Measurements from ENCODE around the gene WNK4.

The WNK4 gene

DNA sequence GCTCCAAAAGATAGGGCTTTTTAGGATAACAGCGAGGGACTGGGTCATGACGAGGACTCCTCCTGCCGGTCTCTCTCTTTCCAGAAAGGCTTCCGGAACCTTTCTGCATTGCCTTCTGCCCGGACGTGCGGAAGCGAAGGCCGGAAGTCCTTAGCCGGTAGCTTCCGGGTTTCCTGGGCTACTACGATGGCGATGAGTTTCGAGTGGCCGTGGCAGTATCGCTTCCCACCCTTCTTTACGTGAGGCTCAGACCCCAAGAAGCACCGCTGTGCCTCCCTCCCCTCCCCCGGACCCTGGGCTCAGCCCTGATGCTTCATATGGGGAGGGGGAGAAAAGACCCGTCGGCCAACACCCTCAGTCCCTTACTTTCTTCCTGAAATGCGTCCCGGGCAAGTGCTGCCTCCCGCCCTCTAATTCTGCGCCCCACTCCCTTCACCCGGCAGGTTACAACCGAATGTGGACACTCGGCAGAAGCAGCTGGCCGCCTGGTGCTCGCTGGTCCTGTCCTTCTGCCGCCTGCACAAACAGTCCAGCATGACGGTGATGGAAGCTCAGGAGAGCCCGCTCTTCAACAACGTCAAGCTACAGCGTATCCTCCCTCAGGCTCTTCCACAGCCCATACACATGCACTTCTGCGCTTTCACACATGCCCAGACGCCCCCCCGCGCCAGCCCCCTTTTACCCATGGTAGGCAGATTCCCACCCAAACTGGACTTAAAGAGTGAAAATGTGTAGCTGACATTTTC lies 6.9 kb upstream of the WNK4 start, which contains the start of gene VPS25:
Gene VPS25, plus strand, starts transcription at position 160 of the 746 bp plus-strand sequence. Its CDS starts 27 bp downstream, at position 187.
- DNase-seq = peak; percentile 88

DNA sequence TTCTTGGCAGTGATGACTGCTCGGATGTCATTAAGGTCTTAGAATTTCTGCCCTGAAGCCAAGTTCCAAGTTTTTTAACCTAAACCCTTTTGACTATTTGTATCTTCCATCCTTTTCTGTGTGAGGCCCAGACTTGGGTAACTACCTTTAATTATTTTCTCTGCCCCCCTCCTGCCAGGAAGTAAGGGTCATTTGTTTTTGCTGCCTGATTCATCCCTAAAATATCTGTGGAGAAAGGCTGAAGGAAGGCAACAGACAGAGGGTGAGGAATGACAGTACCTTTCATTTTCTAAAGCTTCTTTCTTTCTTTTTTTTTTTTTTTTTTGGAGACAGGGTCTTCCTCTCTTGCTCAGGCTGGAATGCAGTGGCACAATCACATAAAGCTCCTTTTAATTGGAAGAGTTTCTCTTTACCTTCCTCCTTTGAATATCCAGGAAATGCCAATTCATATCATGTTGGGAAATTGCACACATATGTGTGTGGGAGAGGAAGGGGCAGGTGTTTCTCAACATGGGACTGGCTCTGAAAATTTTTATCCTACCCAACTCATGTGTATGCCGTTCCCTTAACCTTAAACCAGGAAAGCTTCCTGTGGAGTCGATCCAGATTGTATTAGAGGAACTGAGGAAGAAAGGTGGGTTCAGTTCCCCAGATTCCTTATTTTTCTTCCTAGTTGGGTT lies 6.2 kb upstream of the WNK4 start:
- DNase-seq = no peak

DNA sequence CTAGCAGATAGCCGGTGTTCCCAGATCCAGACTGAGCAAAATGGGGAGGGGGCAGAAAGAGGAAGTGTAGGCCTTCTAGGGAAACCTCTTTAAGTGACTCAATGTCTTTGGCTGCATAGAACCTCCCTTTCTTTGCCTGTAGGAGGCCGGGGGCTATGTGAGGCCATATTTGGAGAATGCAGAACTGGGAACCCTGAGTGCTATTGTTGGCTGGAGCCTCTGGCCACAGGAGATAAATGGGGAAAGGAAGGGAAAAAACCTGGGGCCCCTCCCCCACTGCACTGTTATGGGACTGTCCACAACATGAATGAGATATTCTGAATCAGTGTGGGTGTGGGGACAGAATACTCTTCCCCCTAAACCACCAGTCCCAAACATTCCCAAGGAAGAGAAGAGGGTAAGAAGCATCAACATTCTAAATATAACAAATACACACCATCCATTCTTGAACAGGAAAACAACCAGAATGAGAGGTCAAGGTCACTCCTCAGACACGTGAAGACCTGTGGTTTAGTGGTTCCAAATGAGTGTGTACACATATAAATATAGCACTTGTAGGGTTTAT lies 4.8 kb upstream of the WNK4 start:
- no peak for DNase-seq

DNA sequence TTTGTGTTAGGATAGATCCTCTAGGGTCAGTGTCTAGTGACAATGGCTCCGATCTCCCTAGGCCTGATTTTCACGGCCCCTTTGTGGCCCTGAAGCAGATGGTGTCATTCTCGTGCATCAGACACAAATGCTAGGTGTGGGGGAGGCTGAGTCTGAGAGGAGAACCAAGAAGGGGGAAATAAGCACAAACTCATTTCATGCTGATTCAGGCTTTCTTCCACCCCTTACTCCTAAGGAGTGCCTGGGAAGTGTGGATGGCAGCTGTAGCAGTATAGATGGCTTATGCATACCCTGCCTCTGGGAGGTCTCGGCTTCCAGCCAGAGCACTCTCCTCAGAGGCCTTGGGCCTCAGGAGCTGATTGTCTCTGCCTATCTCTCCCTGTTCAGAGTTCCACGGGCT lies 1.8 kb upstream of the WNK4 start:
- no peak for DNase-seq

DNA sequence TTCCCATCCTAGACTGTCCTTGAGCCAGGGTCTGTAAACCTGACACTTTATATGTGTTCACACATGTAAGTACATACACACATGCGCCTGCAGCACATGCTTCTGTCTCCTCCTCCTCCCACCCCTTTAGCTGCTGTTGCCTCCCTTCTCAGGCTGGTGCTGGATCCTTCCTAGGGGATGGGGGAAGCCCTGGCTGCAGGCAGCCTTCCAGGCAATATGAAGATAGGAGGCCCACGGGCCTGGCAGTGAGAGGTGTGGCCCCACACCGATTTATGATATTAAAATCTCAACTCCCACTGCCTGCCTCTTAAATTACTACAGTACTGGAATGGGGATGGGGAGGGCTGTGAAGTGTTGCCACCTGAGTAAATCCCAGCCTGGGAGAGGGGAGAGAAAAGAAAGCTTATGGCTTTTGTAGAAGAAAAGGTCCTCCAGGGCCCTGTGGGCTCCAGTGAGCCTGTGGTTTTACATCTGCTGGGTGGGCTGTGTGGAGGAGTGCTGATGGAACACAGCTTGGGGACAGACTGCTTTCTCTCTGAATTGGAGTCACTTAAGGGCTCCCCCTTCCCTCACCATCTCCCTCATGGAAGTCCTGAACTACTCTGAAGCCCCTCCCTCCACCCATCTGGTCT lies 990 bp upstream of the WNK4 start:
- no peak for DNase-seq

DNA sequence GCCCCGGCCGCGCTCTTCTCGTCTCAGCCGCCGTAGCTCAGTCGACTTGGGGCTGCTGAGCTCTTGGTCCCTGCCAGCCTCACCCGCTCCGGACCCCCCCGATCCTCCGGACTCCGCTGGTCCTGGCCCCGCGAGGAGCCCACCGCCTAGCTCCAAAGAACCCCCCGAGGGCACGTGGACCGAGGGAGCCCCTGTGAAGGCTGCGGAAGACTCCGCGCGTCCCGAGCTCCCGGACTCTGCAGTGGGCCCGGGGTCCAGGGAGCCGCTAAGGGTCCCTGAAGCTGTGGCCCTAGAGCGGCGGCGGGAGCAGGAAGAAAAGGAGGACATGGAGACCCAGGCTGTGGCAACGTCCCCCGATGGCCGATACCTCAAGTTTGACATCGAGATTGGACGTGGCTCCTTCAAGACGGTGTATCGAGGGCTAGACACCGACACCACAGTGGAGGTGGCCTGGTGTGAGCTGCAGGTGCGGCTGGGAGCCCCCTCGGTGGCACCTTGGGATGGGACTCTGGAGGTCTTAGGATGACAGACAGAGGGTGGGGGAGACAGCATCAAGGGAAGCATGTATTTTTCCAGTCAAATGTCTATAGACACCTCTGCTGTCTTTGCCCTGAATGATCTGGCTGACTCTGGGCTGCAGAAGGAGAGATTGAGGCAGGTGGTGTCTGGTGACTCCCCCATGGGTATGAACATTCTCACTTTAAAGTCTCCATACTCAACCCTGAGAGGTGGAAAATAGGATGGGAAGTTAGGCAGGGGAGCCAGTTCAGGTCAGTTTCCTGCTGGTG lies 635 bp downstream of the WNK4 start:
- DNase-seq = no peak

DNA sequence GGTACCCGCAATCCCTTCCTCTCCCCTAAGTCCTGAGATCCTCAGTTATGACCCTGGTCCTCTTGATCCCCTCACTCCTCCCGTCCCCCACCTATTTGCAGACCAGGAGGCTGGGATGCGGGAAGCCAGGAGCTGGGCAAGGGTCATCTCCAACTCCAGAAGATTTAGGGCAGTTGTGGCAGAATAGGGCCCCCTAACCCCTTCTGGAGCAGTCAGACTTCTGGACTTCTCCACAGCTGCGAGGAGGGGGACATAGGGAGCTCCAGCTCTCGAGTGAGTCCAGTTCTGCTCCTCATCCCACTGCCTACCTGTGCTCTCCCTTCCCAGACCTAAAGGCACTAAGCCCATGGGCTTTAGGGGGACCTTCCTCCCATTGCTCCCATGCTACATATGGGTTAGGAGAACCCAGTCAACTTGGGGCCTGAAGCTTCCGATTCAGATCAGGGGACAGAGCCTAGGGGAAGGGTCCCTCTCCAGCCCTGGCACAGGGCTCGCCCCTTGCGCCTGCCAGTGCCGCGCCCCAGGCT lies 1.3 kb downstream of the WNK4 start:
- DNase-seq = no peak

DNA sequence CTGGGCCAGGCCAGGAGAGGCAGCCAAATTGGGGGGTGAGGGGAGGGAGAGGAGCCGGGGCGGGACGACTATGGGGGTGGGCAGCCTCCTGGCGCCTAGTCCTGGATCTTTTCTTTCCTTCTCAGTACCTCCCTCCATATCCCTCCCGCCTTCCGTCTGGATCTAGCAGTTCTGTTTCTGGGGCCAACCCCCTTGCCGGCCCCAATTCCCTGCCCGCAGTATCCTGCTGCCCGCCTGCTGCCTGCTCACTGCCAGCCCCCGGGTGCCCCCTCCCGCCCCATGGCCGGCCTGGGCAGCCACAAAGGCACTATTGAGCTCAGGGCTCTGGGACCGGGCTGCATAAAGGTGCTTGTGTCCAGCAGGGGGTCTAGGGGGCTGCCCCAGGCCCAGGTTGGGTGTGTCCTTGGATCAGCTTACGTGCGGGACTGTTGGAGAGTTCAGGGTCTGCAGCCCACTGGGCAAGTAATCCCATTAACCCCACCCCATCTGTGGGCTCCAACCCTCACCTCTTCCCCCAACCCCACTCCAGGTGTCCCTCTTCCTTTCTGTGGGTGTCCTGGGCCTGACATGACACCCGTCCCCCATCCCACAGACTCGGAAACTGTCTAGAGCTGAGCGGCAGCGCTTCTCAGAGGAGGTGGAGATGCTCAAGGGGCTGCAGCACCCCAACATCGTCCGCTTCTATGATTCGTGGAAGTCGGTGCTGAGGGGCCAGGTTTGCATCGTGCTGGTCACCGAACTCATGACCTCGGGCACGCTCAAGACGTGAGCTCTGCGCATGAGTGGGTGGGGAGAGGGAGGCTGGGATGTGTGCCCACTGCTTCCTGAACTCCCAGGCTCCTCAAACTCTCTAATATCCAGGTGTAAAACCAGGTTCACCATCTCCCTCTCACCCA lies 2.0 kb downstream of the WNK4 start:
- no peak for DNase-seq

DNA sequence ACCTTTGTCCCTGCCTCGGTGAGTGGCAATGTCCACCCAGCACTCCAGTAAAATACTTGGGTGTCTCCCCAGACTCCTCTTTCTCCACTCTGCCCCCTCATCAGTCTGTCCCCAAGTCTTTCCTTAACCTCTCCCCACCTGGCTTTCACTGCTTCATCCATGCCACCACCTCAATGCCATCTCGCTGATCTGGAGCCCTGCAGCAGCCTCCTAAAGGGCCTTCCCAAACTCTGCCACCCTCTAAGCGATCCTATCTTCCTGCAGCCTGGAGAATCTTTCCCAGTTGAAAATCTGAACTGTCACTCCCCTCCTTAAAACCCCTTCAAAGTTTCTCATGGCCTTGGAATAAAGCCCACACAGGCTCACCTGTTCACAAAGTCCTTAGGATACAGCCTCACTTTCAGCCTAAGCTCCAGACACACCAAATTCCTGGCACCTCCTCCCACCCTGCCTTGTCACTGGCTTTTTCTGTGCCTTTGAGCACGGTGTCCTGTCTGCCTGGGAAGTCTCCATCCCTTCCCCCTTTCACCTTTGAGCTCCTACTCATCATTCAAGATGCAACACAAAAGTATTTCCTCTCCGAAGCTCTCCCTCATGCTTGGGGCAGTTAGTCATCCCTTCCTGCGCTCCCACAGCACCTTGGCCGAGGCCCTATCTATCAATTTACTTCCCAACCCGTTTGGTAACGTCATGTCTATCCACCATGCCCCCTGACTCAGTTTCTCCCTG lies 2.8 kb downstream of the WNK4 start:
- DNase-seq = no peak

DNA sequence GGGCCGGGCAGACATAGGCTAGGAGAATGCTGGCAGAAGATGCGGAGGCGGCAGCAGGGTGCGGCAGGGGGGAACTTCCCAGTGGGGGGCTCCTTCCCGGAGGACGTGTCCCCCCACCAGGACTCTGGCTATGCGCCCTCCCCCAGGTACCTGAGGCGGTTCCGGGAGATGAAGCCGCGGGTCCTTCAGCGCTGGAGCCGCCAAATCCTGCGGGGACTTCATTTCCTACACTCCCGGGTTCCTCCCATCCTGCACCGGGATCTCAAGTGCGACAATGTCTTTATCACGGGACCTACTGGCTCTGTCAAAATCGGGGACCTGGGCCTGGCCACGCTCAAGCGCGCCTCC lies 3.4 kb downstream of the WNK4 start:
- no peak for DNase-seq

DNA sequence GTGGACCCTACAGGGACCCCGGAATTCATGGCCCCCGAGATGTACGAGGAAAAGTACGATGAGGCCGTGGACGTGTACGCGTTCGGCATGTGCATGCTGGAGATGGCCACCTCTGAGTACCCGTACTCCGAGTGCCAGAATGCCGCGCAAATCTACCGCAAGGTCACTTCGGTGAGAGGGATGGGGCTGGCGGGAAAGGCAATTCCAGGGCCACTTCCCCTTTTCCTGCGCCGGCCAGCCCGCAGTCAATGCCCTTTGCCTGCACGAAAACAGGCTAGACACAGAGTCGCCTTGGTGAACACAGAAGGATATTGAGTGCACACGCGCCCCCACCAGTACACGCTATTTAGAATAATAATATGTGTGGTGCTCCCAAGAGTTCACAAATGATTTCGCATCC lies 4.0 kb downstream of the WNK4 start:
- DNase-seq = no peak

DNA sequence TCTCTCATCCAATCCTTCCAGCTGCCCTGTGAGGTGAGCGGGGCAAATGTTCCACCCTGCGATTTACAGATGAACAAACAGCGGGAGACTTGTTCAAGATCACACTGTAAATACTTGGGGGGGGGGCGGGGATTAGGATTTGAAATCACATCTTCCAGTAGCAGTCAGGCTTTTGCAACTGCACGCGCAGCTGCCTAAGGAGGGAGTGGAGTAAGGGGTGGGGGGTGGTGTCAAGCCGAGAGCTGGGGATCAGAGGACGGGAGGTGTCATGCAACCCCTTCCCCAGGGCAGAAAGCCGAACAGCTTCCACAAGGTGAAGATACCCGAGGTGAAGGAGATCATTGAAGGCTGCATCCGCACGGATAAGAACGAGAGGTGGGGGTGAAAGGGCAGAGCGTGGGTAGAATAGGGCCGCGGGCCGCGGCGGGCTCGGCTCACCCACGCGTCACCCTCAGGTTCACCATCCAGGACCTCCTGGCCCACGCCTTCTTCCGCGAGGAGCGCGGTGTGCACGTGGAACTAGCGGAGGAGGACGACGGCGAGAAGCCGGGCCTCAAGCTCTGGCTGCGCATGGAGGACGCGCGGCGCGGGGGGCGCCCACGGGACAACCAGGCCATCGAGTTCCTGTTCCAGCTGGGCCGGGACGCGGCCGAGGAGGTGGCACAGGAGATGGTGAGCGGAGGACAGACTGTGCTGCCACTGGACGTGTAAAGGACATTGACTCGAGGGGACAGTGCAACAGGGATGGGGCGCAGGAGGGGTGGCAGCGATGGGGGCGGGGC lies 4.6 kb downstream of the WNK4 start:
- no peak for DNase-seq

DNA sequence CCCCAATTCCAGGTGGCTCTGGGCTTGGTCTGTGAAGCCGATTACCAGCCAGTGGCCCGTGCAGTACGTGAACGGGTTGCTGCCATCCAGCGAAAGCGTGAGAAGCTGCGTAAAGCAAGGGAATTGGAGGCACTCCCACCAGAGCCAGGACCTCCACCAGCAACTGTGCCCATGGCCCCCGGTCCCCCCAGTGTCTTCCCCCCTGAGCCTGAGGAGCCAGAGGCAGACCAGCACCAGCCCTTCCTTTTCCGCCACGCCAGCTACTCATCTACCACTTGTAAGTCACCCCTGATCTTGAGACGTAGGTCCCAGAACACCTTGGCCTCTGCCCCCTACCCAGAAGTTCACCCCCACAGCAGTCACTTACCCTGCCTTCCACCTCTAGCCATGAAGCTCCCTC lies 6.9 kb downstream of the WNK4 start:
- no peak for DNase-seq

DNA sequence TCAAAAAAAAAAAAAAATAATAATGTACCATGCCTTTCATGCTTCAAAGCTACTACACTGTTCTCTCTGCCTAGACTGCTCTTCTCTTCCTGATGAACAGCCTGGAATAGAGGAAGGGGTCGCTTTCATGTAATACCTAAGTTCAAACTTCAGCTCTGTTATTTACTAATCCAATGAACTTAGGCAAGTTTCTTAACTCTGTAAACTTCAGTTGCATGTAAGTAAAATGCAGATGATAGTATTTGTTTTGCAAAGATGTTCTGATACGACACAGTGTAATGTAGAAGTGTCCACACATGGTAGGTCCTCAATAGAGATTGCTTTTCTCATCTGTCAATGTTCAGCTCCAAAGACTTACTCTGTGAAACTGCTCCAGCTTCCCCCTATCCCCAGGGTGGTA lies 11.5 kb downstream of the WNK4 start:
- DNase-seq = no peak

DNA sequence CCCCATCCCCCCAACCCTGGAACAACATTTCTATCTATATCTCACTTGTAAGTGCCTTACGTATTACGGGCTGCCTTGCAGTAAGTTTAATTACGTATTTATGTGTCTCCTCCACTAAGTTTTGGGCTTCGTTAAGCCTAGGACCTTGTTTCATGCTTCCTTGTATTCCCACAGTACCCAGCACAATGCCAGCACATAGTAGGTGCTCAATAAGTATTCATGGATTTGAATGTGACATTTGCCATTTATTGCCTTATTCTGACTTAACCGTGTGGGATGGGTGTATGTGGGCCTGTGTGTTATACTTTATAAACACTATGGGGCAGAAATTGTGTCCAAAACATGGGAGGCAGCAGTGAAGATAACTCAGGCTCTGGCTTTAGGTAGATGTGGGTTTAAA lies 12.1 kb downstream of the WNK4 start:
- no peak for DNase-seq

DNA sequence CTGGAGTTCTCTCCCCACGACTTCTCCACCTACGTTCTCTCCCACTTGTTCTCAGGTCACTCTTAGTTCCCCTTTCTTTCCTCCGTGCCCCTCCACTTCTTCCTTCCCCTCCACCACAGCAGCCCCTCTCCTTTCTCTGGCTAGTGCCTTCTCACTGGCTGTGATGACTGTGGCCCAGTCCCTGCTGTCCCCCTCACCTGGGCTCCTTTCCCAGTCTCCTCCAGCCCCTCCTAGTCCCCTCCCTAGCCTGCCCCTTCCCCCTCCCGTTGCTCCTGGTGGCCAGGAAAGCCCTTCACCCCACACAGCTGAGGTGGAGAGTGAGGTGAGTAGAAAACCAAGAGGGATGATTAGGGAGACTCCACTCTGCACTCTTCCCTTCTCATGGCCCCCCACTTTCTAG lies 14.7 kb downstream of the WNK4 start:
- no peak for DNase-seq

DNA sequence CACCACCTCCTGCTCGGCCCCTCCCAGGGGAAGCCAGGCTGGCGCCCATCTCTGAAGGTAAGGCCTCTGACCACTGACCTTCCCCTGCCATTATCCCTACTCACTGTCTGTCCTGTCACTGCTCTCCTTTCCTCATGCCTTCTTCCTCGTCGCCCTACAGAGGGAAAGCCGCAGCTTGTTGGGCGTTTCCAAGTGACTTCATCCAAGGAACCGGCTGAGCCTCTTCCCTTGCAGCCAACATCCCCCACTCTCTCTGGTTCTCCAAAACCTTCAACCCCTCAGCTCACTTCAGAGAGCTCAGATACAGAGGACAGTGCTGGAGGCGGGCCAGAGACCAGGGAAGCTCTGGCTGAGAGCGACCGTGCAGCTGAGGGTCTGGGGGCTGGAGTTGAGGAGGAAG lies 15.1 kb downstream of the WNK4 start:
- no peak for DNase-seq

DNA sequence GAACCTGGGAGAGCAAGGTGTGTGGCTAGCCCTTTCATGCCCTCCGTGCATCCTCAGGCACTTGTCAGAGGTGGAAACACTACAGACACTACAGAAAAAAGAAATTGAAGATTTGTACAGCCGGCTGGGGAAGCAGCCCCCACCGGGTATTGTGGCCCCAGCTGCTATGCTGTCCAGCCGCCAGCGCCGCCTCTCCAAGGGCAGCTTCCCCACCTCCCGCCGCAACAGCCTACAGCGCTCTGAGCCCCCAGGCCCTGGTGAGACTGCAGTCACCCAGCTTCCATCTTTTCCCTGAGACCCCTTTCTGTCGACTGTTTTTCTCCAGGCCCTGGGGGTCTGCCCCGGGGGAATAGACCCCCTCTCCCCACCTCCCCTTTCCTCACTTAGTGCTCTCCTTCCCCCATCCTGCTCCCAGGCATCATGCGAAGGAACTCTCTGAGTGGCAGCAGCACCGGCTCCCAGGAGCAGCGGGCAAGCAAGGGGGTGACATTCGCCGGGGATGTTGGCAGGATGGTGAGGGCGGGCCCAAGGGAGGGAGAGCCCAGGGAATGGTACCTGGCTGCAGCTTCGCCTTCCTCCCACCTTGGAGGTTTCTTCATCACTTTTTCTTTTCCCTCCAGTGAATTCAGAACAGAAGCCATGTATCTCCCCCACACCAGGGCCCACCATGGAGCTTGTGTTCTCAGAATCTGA lies 15.8 kb downstream of the WNK4 start:
- DNase-seq = no peak
